A549 (cell line): Measurements from ENCODE around the gene SSH3. TPM values are rescaled to one million over a fixed set of nuclear protein-coding genes. Genes with fewer than 3 reads are reported as not detected.

ENCODE experiments used
- ATAC-seq, 2 experiments: fragments of 200-7000 bp in 1 of 2; fragments of >200 bp in 1 of 2; cut with Nextera tagmentation in 1 of 2; cut with Tn5 transposase in 1 of 2; 3 replicates each; pipeline versions ENCODE4 v1.8.0 to v1.9.1; 2018 to 2020; ENCODE audit warnings: mild to moderate bottlenecking in 1 of 2, moderate library complexity in 1 of 2
- CTCF ChIA-PET: fragments of 300-600 bp; sonication (Branson Sonifier 250); formaldehyde crosslinking; extraction: SDS; loops from one replicate; lab custom pipeline; 2021; ENCODE audit warnings: antibody characterized with exemption, inconsistent platforms; lab: Yijun Ruan, JAX
- POLR2A ChIA-PET: fragments of 350-600 bp; formaldehyde crosslinking; extraction: SDS; loops from one replicate; lab custom pipeline; 2021; ENCODE audit warnings: antibody characterized with exemption, inconsistent platforms; lab: Yijun Ruan, JAX
- DNase-seq, 2 experiments: peaks; one replicate each; pipeline versions ENCODE4 v3.0.0 to v3.0.0-alpha.2; 2011 to 2016; ENCODE audit warnings: low read depth in 1 of 2, low spot score in 1 of 2
- FAIRE-seq: peaks from 2 replicates; lab custom pipeline; 2011; peaks lifted over from hg19 to GRCh38; lab: Jason Lieb, UNC
- H3K27ac ChIP-seq, 2 experiments: fragments of >200 bp; sonication (Bioruptor Twin); formaldehyde crosslinking; 3 replicates each; pipeline ENCODE4 v1.5.1; 2016 to 2017
- H3K4me1 ChIP-seq: fragments of >200 bp; sonication (Bioruptor Twin); formaldehyde crosslinking; 3 replicates; pipeline ENCODE4 v1.6.1; 2016
- H3K4me2 ChIP-seq: fragments of >200 bp; sonication (Bioruptor Twin); formaldehyde crosslinking; 3 replicates; pipeline ENCODE4 v1.6.1; 2016
- H3K4me3 ChIP-seq: fragments of >200 bp; sonication (Bioruptor Twin); formaldehyde crosslinking; 3 replicates; pipeline ENCODE4 v1.5.1; 2016
- H3K9me3 ChIP-seq: fragments of >200 bp; sonication (Bioruptor Twin); formaldehyde crosslinking; 3 replicates; pipeline ENCODE4 v1.6.1; 2016
- CBX2 ChIP-seq: fragments of 200-600 bp; sonication (generic); IDR thresholded peaks from 2 replicates; pipeline ENCODE4 v1.6.1; 2016; ENCODE audit warnings: low read depth, mild to moderate bottlenecking, borderline replicate concordance
- CHD2 ChIP-seq: fragments of 150-350 bp; IDR thresholded peaks from 2 replicates; pipeline ENCODE4 v1.6.1; 2014; ENCODE audit warnings: low read length; ENCODE audit not compliant: partially characterized antibody
- EP300 ChIP-seq, 2 experiments: fragments of >200 bp; sonication (Bioruptor Twin); formaldehyde crosslinking; IDR thresholded peaks; 2 replicates in 1 of 2; 3 replicates in 1 of 2; pipeline ENCODE4 v1.6.1; 2016 to 2017
- ESRRA ChIP-seq: fragments of 150-350 bp; IDR thresholded peaks from 2 replicates; pipeline ENCODE4 v1.6.1; 2014; ENCODE audit warnings: mild to moderate bottlenecking, low read length, borderline replicate concordance
- FOSL2 ChIP-seq, 2 experiments: fragments of 450-650 bp in 1 of 2; fragments of >200 bp in 1 of 2; sonication (Bioruptor Twin) in 1 of 2; formaldehyde crosslinking; IDR thresholded peaks; 2 replicates each; pipeline versions ENCODE4 v1.5.0 to v1.6.1; 2016 to 2020; ENCODE audit warnings: mild to moderate bottlenecking in 1 of 2, moderate library complexity in 1 of 2
- GATA3 ChIP-seq: IDR thresholded peaks from 2 replicates; pipeline ENCODE4 v1.6.1; 2012; ENCODE audit warnings: borderline replicate concordance
- HDAC2 ChIP-seq: fragments of 200-600 bp; sonication (generic); IDR thresholded peaks from 2 replicates; pipeline ENCODE4 v1.6.1; 2016
- HEYL ChIP-seq: fragments of 250-450 bp; sonication (Bioruptor Pico); IDR thresholded peaks from 2 replicates; pipeline ENCODE4 v1.8.0; 2021; ENCODE audit warnings: mild to moderate bottlenecking, moderate library complexity
- HOXA7 ChIP-seq: fragments of 250-450 bp; sonication (Bioruptor Pico); IDR thresholded peaks from 2 replicates; pipeline ENCODE4 v1.5.0; 2020; ENCODE audit warnings: mild to moderate bottlenecking, moderate library complexity
- HOXB13 ChIP-seq: fragments of 250-450 bp; sonication (Bioruptor Pico); IDR thresholded peaks from 2 replicates; pipeline ENCODE4 v1.5.0; 2020; ENCODE audit warnings: low read depth, mild to moderate bottlenecking, moderate library complexity
- HOXB5 ChIP-seq: fragments of 250-450 bp; sonication (Bioruptor Pico); IDR thresholded peaks from 2 replicates; pipeline ENCODE4 v1.5.0; 2020; ENCODE audit warnings: mild to moderate bottlenecking, moderate library complexity
- JUN ChIP-seq, 2 experiments: fragments of >200 bp; sonication (Bioruptor Twin); formaldehyde crosslinking; IDR thresholded peaks; 2 replicates in 1 of 2; 3 replicates in 1 of 2; pipeline ENCODE4 v1.6.1; 2016 to 2017
- JUNB ChIP-seq: fragments of >200 bp; sonication (Bioruptor Twin); formaldehyde crosslinking; IDR thresholded peaks from 2 replicates; pipeline ENCODE4 v1.6.1; 2016
- KDM5A ChIP-seq: fragments of 200-600 bp; sonication (generic); IDR thresholded peaks from 2 replicates; pipeline ENCODE4 v1.6.1; 2016; ENCODE audit warnings: antibody characterized with exemption, mild to moderate bottlenecking
- MAFK ChIP-seq: fragments of 450-650 bp; IDR thresholded peaks from 2 replicates; pipeline ENCODE4 v1.6.1; 2014; ENCODE audit not compliant: partially characterized antibody
- MAZ ChIP-seq: fragments of 150-350 bp; IDR thresholded peaks from 2 replicates; pipeline ENCODE4 v1.6.1; 2014; ENCODE audit warnings: antibody characterized with exemption, low read depth, low read length, borderline replicate concordance
- NFE2L2 ChIP-seq: fragments of 150-350 bp; conservative IDR thresholded peaks from 2 replicates; pipeline ENCODE4 v1.6.1; 2014; ENCODE audit warnings: low read length
- NR3C1 ChIP-seq: fragments of >200 bp; sonication (Bioruptor Twin); formaldehyde crosslinking; IDR thresholded peaks from 3 replicates; pipeline ENCODE4 v1.6.1; 2017
- PHF8 ChIP-seq: fragments of 200-600 bp; sonication (generic); IDR thresholded peaks from 2 replicates; pipeline ENCODE4 v1.6.1; 2016; ENCODE audit warnings: low read depth, mild to moderate bottlenecking, antibody characterized with exemption, moderate library complexity, borderline replicate concordance
- POLR2A ChIP-seq: IDR thresholded peaks from 2 replicates; pipeline ENCODE4 v1.6.1; 2012; ENCODE audit warnings: mild to moderate bottlenecking, low read length
- POLR2AphosphoS2 ChIP-seq: conservative IDR thresholded peaks from 2 replicates; pipeline ENCODE4 v1.6.1; 2012; ENCODE audit warnings: low read length, improper control_type of control experiment, inconsistent platforms
- RAD21 ChIP-seq, 2 experiments: fragments of >200 bp in 1 of 2; sonication (Bioruptor Twin) in 1 of 2; formaldehyde crosslinking in 1 of 2; IDR thresholded peaks in 1 of 2; conservative IDR thresholded peaks in 1 of 2; 2 replicates in 1 of 2; 3 replicates in 1 of 2; pipeline ENCODE4 v1.6.1; 2012 to 2018; ENCODE audit warnings: inconsistent platforms in 1 of 2
- RARB ChIP-seq: fragments of 250-450 bp; sonication (Bioruptor Pico); IDR thresholded peaks from 2 replicates; pipeline ENCODE4 v1.8.0; 2021; ENCODE audit warnings: mild to moderate bottlenecking, moderate library complexity
- RCOR1 ChIP-seq: fragments of 150-350 bp; IDR thresholded peaks from 2 replicates; pipeline ENCODE4 v1.6.1; 2014; ENCODE audit warnings: antibody characterized with exemption, low read length, low read depth
- SMC3 ChIP-seq: fragments of >200 bp; sonication (Bioruptor Twin); formaldehyde crosslinking; IDR thresholded peaks from 3 replicates; pipeline ENCODE4 v1.6.1; 2018; ENCODE audit warnings: inconsistent platforms
- SREBF2 ChIP-seq: fragments of 450-650 bp; IDR thresholded peaks from 2 replicates; pipeline ENCODE4 v1.6.1; 2014; ENCODE audit warnings: mild to moderate bottlenecking, moderate library complexity
- TP53 ChIP-seq: fragments of 250-450 bp; sonication (Bioruptor Pico); IDR thresholded peaks from 2 replicates; pipeline ENCODE4 v1.5.0; 2021; ENCODE audit warnings: mild to moderate bottlenecking, moderate library complexity
- ZC3H11A ChIP-seq: fragments of 450-650 bp; IDR thresholded peaks from 2 replicates; pipeline ENCODE4 v1.6.1; 2014; ENCODE audit warnings: antibody characterized with exemption, mild to moderate bottlenecking
- ZFP36 ChIP-seq: fragments of 450-650 bp; IDR thresholded peaks from 2 replicates; pipeline ENCODE4 v1.6.1; 2014; ENCODE audit warnings: borderline replicate concordance; ENCODE audit not compliant: partially characterized antibody
- ZNF302 ChIP-seq: fragments of 250-450 bp; sonication (Bioruptor Pico); IDR thresholded peaks from 2 replicates; pipeline ENCODE4 v1.9.0; 2021; ENCODE audit warnings: inconsistent platforms, mild to moderate bottlenecking, moderate library complexity
- WGBS: methylation state at CpG from one replicate; pipeline ENCODE4 v1.1.6; 2017; ENCODE audit errors: missing lambda C conversion rate; 5-methylcytosine and 5-hydroxymethylcytosine counted together
- polyA plus RNA-seq, 4 experiments: library from polyadenylated mRNA; depleted of rRNA in 3 of 4; stranded (reverse); fragments of >200 nt; fragmentation: RNase III in 1 of 4; extraction: RNeasy Plus Mini Kit Qiagen cat#74134 plus additional on column Dnase treatment in 1 of 4; gene quantifications; 2 replicates in 3 of 4; 3 replicates in 1 of 4; pipeline ENCODE4 v1.2.3, GENCODE V29; 2011 to 2017
- TF ChIP-seq, protein P1 (sequence below): fragments of >200 bp; sonication (Bioruptor Twin); formaldehyde crosslinking; IDR thresholded peaks from 3 replicates; pipeline ENCODE4 v1.6.1; 2016
- TF ChIP-seq, protein P2 (sequence below): fragments of 250-450 bp; sonication (Bioruptor Pico); IDR thresholded peaks from 2 replicates; pipeline ENCODE4 v1.5.0; 2020; ENCODE audit warnings: low read depth, mild to moderate bottlenecking, moderate library complexity
- TF ChIP-seq, protein P3 (sequence below): fragments of >200 bp; sonication (Bioruptor Twin); formaldehyde crosslinking; IDR thresholded peaks from 2 replicates; pipeline ENCODE4 v1.6.1; 2016
- TF ChIP-seq, protein P4 (sequence below): IDR thresholded peaks from 2 replicates; pipeline ENCODE4 v1.6.1; 2012; ENCODE audit warnings: low read depth, borderline replicate concordance
- TF ChIP-seq, protein P5 (sequence below): fragments of >200 bp; sonication (Bioruptor Twin); formaldehyde crosslinking; IDR thresholded peaks from 3 replicates; pipeline ENCODE4 v1.5.1; 2016
- TF ChIP-seq, protein P6 (sequence below): fragments of 450-650 bp; IDR thresholded peaks from 2 replicates; pipeline ENCODE4 v1.6.1; 2014; ENCODE audit warnings: antibody characterized with exemption

The SSH3 gene
- polyA plus RNA-seq, 2 of the 4 experiments (the other 2 are of a cell fraction) = 13.9 to 24.1 TPM

DNA sequence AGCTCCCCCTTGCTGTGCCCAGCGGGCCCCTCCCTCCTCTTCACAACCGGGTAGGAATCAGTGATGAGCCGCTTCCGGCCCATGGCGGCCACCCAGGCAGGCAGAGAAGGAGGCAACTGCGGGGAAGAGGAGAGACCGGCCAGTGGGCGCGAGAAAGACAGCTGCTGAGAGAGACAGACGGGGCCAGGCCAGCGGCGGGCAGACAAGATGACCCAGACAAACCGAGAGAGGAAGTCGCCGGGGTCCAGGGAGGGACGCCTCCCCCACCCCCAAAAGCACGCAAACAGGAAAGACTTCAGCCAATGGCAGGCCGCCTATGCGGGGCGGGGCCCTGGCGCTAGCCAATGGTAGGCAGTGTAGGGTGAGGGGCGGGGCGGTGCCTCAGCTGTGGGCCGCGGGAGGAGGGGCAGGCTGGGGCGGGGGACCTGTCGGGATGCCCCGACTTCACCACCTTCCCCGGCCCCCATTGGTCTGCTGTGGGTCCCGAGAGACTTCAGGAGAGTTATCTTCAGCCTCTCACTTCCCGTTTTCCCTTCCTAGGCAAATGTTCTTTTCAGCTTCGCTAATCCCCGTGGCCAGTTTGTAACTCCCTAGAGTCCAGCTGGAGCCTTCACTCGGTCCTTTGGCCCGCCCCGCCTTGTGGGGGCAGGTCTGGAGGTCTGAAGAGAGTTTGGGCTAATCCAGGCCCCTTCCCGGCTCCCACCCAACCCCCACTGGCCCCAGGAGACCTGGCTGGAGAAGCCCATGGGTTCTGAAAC, 50.2 kb downstream of the SSH3 start, which contains the start of gene POLD4:
POLD4 (minus strand) TSS at position 230 of the 758 bp plus-strand sequence; CDS start at position 83, 147 bp downstream.
- ATAC-seq = peak; percentile 46 to 74
- H3K9me3 ChIP-seq = no peaks in the 10 kb centered on the region
- ChIA-PET POLR2A (interaction anchor here (0.6 to 8.3 kb wide), 14 partner anchors 11 to 110 kb away, joined by 3 to 172 read pairs (median 4); partner anchors contain the start of genes CLCF1, PPP1CA, RAD9A and RPS6KB2), CTCF (interaction anchor here (1.0 to 20.0 kb wide), 5 partner anchors 8 to 152 kb away, joined by 3 to 1913 read pairs (median 31); partner anchors contain the start of genes CLCF1, PITPNM1, PPP1CA and RAD9A)
- peak; percentile 95 to 97 for DNase-seq
- no peak for FAIRE-seq
- H3K27ac ChIP-seq = peak within 1 kb of the TSS; percentile 93 to 98
- peaks cover 87% of the 10 kb centered on the region for H3K4me1 ChIP-seq
- H3K4me3 ChIP-seq = peak within 1 kb of the TSS; percentile 69
- H3K4me2 ChIP-seq = peak within 1 kb of the TSS; percentile 93
- 2% methylated on average over 26 of the region's 37 CpGs for WGBS
- TF ChIP-seq MAZ (peak; percentile 43; the same call in 1 of the 2 replicates), FOSL2 (IDR thresholded peaks at IDR 0.05) (no peak), FOSL2 (CRISPR knock-in tag; IDR thresholded peaks at IDR 0.05) (peak; percentile 3; the same call in 1 of the 2 replicates), SMC3 (no peak), HOXB13 (CRISPR knock-in tag) (no peak), ZC3H11A (no peak), POLR2AphosphoS2 (no peak), GATA3 (peak; percentile 17; the same call in 1 of the 2 replicates), CBX2 (no peak), CHD2 (peak; percentile 61), RARB (no peak), NFE2L2 (no peak), ZFP36 (no peak), ZNF302 (no peak), HEYL (CRISPR knock-in tag) (no peak), PHF8 (peak; percentile 47; the same call in 1 of the 2 replicates), ESRRA (no peak), NR3C1 (no peak), POLR2A (peak; percentile 30; the same call in 1 of the 2 replicates), EP300 (IDR thresholded peaks at IDR 0.05) (no peak), RAD21 (conservative IDR thresholded peaks at IDR 0.05 in 1 of 2, IDR thresholded peaks at IDR 0.05 in 1 of 2) (no peak), JUN (IDR thresholded peaks at IDR 0.05) (peak; percentile 70 to 93; a peak in 4 of 5 replicates), RCOR1 (no peak), KDM5A (no peak), SREBF2 (no peak), HOXA7 (CRISPR knock-in tag) (0 out of 2 replicates have a peak, but pooled peaks have one; percentile 43), HOXB5 (CRISPR knock-in tag) (0 out of 2 replicates have a peak, but pooled peaks have one; percentile 21), JUNB (no peak), HDAC2 (no peak), MAFK (no peak), TP53 (CRISPR knock-in tag) (no peak)
- TF ChIP-seq, protein P1, sequence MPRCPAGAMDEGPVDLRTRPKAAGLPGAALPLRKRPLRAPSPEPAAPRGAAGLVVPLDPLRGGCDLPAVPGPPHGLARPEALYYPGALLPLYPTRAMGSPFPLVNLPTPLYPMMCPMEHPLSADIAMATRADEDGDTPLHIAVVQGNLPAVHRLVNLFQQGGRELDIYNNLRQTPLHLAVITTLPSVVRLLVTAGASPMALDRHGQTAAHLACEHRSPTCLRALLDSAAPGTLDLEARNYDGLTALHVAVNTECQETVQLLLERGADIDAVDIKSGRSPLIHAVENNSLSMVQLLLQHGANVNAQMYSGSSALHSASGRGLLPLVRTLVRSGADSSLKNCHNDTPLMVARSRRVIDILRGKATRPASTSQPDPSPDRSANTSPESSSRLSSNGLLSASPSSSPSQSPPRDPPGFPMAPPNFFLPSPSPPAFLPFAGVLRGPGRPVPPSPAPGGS = no peak
- TF ChIP-seq, protein P2, sequence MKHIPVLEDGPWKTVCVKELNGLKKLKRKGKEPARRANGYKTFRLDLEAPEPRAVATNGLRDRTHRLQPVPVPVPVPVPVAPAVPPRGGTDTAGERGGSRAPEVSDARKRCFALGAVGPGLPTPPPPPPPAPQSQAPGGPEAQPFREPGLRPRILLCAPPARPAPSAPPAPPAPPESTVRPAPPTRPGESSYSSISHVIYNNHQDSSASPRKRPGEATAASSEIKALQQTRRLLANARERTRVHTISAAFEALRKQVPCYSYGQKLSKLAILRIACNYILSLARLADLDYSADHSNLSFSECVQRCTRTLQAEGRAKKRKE (CRISPR knock-in tag) = 0 out of 2 replicates have a peak, but pooled peaks have one; percentile 52
- TF ChIP-seq, protein P3, sequence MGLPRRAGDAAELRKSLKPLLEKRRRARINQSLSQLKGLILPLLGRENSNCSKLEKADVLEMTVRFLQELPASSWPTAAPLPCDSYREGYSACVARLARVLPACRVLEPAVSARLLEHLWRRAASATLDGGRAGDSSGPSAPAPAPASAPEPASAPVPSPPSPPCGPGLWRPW = no peak
- TF ChIP-seq, protein P4, sequence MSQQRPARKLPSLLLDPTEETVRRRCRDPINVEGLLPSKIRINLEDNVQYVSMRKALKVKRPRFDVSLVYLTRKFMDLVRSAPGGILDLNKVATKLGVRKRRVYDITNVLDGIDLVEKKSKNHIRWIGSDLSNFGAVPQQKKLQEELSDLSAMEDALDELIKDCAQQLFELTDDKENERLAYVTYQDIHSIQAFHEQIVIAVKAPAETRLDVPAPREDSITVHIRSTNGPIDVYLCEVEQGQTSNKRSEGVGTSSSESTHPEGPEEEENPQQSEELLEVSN = no peak; the same call in 1 of the 2 replicates
- TF ChIP-seq, protein P5, sequence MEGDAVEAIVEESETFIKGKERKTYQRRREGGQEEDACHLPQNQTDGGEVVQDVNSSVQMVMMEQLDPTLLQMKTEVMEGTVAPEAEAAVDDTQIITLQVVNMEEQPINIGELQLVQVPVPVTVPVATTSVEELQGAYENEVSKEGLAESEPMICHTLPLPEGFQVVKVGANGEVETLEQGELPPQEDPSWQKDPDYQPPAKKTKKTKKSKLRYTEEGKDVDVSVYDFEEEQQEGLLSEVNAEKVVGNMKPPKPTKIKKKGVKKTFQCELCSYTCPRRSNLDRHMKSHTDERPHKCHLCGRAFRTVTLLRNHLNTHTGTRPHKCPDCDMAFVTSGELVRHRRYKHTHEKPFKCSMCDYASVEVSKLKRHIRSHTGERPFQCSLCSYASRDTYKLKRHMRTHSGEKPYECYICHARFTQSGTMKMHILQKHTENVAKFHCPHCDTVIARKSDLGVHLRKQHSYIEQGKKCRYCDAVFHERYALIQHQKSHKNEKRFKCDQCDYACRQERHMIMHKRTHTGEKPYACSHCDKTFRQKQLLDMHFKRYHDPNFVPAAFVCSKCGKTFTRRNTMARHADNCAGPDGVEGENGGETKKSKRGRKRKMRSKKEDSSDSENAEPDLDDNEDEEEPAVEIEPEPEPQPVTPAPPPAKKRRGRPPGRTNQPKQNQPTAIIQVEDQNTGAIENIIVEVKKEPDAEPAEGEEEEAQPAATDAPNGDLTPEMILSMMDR = no peak
- TF ChIP-seq, protein P6, sequence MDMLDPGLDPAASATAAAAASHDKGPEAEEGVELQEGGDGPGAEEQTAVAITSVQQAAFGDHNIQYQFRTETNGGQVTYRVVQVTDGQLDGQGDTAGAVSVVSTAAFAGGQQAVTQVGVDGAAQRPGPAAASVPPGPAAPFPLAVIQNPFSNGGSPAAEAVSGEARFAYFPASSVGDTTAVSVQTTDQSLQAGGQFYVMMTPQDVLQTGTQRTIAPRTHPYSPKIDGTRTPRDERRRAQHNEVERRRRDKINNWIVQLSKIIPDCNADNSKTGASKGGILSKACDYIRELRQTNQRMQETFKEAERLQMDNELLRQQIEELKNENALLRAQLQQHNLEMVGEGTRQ = no peak
